Neural progenitor cell (in vitro differentiated cells): ENCODE measurements around the gene SURF6.

ENCODE experiments used
- CTCF ChIP-seq: fragments of 200-600 bp; sonication (generic); IDR thresholded peaks from 2 replicates; pipeline ENCODE4 v1.5.1; 2017; ENCODE audit warnings: antibody characterized with exemption, mild to moderate bottlenecking
- EZH2 ChIP-seq: fragments of 200-600 bp; sonication (generic); IDR thresholded peaks from 2 replicates; pipeline ENCODE4 v1.6.1; 2017; ENCODE audit warnings: antibody characterized with exemption, mild to moderate bottlenecking, moderate library complexity
- EZH2phosphoT487 ChIP-seq: fragments of 200-600 bp; sonication (generic); IDR thresholded peaks from 2 replicates; pipeline ENCODE4 v1.6.1; 2017; ENCODE audit warnings: antibody characterized with exemption

DNA sequence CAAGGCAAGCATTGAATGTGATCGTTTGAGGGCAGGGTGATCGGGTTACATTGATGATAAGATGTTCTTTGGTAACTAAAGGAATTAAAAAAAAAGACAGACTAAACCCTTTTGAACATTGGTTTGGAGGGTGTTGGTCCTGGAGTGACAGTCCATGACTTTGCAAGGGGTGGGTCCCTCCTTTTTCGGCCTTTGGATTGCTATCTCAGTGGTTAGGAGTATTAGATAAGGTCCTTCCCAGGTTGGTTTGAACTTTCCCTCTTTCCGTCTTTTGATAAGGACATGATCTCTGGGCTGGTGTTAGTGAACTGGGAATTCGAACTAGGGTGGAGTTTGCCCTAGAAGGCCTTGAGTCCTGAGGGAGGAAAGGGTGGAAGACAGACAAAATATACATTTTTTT, 55.6 kb downstream of the SURF6 start:
- TF ChIP-seq CTCF (no peak), EZH2 (no peak), EZH2phosphoT487 (no peak)
